Muscle layer of duodenum (tissue), 2 donors: Measurements from ENCODE around the gene MFAP4.

Experiments
- H3K27ac ChIP-seq: one replicate; pipeline ENCODE4 v1.7.0; 2013; ENCODE audit warnings: mild to moderate bottlenecking, low read length
- H3K27me3 ChIP-seq: one replicate; pipeline ENCODE4 v1.7.0; 2013; ENCODE audit warnings: low read depth, mild to moderate bottlenecking, control low read depth, low read length
- H3K36me3 ChIP-seq, 2 donors: one replicate each; pipeline ENCODE4 v1.7.0; 2013; ENCODE audit warnings: low read length in 2 of 2, control low read depth in 1 of 2, mild to moderate bottlenecking in 1 of 2; ENCODE audit not compliant: insufficient read depth in 2 of 2, control insufficient read depth in 1 of 2
- H3K4me1 ChIP-seq, 2 donors: one replicate each; pipeline ENCODE4 v1.7.0; 2013; ENCODE audit warnings: low read length in 2 of 2, mild to moderate bottlenecking in 2 of 2, control low read depth in 1 of 2, moderate library complexity in 1 of 2; ENCODE audit not compliant: insufficient read depth in 2 of 2, control insufficient read depth in 1 of 2
- H3K4me3 ChIP-seq, 2 donors: one replicate each; pipeline ENCODE4 v1.7.0; 2013; ENCODE audit warnings: low read length in 2 of 2, low read depth in 1 of 2, mild to moderate bottlenecking in 1 of 2
- H3K9me3 ChIP-seq, 2 donors: one replicate each; pipeline ENCODE4 v1.7.0; 2013; ENCODE audit warnings: low read length in 2 of 2, control low read depth in 1 of 2, mild to moderate bottlenecking in 1 of 2; ENCODE audit not compliant: control insufficient read depth in 1 of 2
- donor health status: healthy.

The MFAP4 gene

GRCh38 chr17:19415806-19416775, 29.1 kb upstream of the MFAP4 start:
- no peaks in the 10 kb centered on the region for H3K27me3 ChIP-seq
- no peak overlapping the region for H3K27ac ChIP-seq
- H3K9me3 ChIP-seq, result no peaks in the 10 kb centered on the region
- no peak overlapping the region for H3K4me3 ChIP-seq
- peaks cover 0 to 10% of the 10 kb centered on the region in 2 donors for H3K36me3 ChIP-seq
- peaks cover 0 to 6% of the 10 kb centered on the region in 2 donors for H3K4me1 ChIP-seq

GRCh38 chr17:19415311-19415710, 28.3 kb upstream of the MFAP4 start:
- H3K9me3 ChIP-seq, result no peaks in the 10 kb centered on the region
- H3K4me3 ChIP-seq, result no peak overlapping the region
- peaks cover 0 to 10% of the 10 kb centered on the region in 2 donors for H3K36me3 ChIP-seq
- peaks cover 3 to 6% of the 10 kb centered on the region in 2 donors for H3K4me1 ChIP-seq
- H3K27me3 ChIP-seq, result no peaks in the 10 kb centered on the region
- H3K27ac ChIP-seq, result no peak overlapping the region

GRCh38 chr17:19414396-19415280, 27.6 kb upstream of the MFAP4 start:
- Histone ChIP-seq H3K27me3 (no peaks in the 10 kb centered on the region), H3K9me3 (no peaks in the 10 kb centered on the region), H3K4me1 (peaks cover 4 to 6% of the 10 kb centered on the region in 2 donors), H3K4me3 (no peak overlapping the region), H3K36me3 (peaks cover 0 to 10% of the 10 kb centered on the region in 2 donors), H3K27ac (no peak overlapping the region)

GRCh38 chr17:19413761-19414160, 26.8 kb upstream of the MFAP4 start:
- no peak overlapping the region for H3K4me3 ChIP-seq
- H3K36me3 ChIP-seq, result peaks cover 0 to 10% of the 10 kb centered on the region in 2 donors
- H3K27ac ChIP-seq, result no peak overlapping the region
- H3K27me3 ChIP-seq, result no peaks in the 10 kb centered on the region
- H3K4me1 ChIP-seq, result peaks cover 4 to 6% of the 10 kb centered on the region in 2 donors
- no peaks in the 10 kb centered on the region for H3K9me3 ChIP-seq

- Histone ChIP-seq H3K9me3 (no peaks in the 10 kb centered on the region), H3K27ac (no peak overlapping the region), H3K27me3 (no peaks in the 10 kb centered on the region), H3K4me1 (peaks cover 4 to 6% of the 10 kb centered on the region in 2 donors), H3K4me3 (no peak overlapping the region), H3K36me3 (peaks cover 0 to 10% of the 10 kb centered on the region in 2 donors)
Observed at GRCh38 chr17:19412984-19413383, 26.0 kb upstream of the MFAP4 start.

- H3K27me3 ChIP-seq, result no peaks in the 10 kb centered on the region
Observed at GRCh38 chr17:19412510-19412909, 25.5 kb upstream of the MFAP4 start.

GRCh38 chr17:19411631-19412030, 24.6 kb upstream of the MFAP4 start:
- peaks cover 4 to 6% of the 10 kb centered on the region in 2 donors for H3K4me1 ChIP-seq
- peaks cover 0 to 10% of the 10 kb centered on the region in 2 donors for H3K36me3 ChIP-seq
- no peaks in the 10 kb centered on the region for H3K27me3 ChIP-seq
- H3K27ac ChIP-seq, result no peak overlapping the region
- H3K9me3 ChIP-seq, result no peaks in the 10 kb centered on the region
- H3K4me3 ChIP-seq, result peak overlapping the region; percentile 30 to 64

More at GRCh38 chr17:19412510-19412909, 25.5 kb upstream of the MFAP4 start:
- H3K4me3 ChIP-seq, result no peak overlapping the region
- H3K9me3 ChIP-seq, result no peaks in the 10 kb centered on the region
- peaks cover 4 to 6% of the 10 kb centered on the region in 2 donors for H3K4me1 ChIP-seq
- H3K36me3 ChIP-seq, result peaks cover 0 to 10% of the 10 kb centered on the region in 2 donors
- H3K27ac ChIP-seq, result no peak overlapping the region

GRCh38 chr17:19410875-19411620, 24.1 kb upstream of the MFAP4 start, which contains the start of gene RNF112:
TSS of gene RNF112 (plus strand) at chr17:19411232. CDS start at chr17:19411409, 177 bp downstream.
- H3K36me3 ChIP-seq, result peaks cover 0 to 10% of the 10 kb centered on the region in 2 donors
- no peak within 1 kb of the TSS for H3K27ac ChIP-seq
- no peaks in the 10 kb centered on the region for H3K9me3 ChIP-seq
- peak within 1 kb of the TSS; percentile 38 to 64 for H3K4me3 ChIP-seq
- peaks cover 4 to 6% of the 10 kb centered on the region in 2 donors for H3K4me1 ChIP-seq
- no peaks in the 10 kb centered on the region for H3K27me3 ChIP-seq

GRCh38 chr17:19410091-19410490, 23.1 kb upstream of the MFAP4 start:
- no peaks in the 10 kb centered on the region for H3K9me3 ChIP-seq
- H3K4me1 ChIP-seq, result peaks cover 4 to 6% of the 10 kb centered on the region in 2 donors
- H3K36me3 ChIP-seq, result peaks cover 0 to 4% of the 10 kb centered on the region in 2 donors
- no peak overlapping the region for H3K4me3 ChIP-seq
- H3K27ac ChIP-seq, result no peak overlapping the region
- H3K27me3 ChIP-seq, result no peaks in the 10 kb centered on the region

- H3K27ac ChIP-seq, result no peak overlapping the region
- H3K36me3 ChIP-seq, result no peaks in the 10 kb centered on the region
- H3K27me3 ChIP-seq, result no peaks in the 10 kb centered on the region
- H3K4me3 ChIP-seq, result no peak overlapping the region
- no peaks in the 10 kb centered on the region for H3K9me3 ChIP-seq
- H3K4me1 ChIP-seq, result peaks cover 4 to 6% of the 10 kb centered on the region in 2 donors
Observed at GRCh38 chr17:19409509-19409908, 22.5 kb upstream of the MFAP4 start.
